ENCODE results near the gene BHLHA15. TPM values are rescaled to one million over a fixed set of nuclear protein-coding genes. Genes with fewer than 3 reads are reported as not detected.

BHLHA15 gene
- total and polyA plus RNA-seq, 9 of the 15 experiments (the other 6 are each of a cell fraction or from before 2014, with no cell fraction given), result 0.22 to 2.0 (median 1.1) TPM; not detected in 4

DNA sequence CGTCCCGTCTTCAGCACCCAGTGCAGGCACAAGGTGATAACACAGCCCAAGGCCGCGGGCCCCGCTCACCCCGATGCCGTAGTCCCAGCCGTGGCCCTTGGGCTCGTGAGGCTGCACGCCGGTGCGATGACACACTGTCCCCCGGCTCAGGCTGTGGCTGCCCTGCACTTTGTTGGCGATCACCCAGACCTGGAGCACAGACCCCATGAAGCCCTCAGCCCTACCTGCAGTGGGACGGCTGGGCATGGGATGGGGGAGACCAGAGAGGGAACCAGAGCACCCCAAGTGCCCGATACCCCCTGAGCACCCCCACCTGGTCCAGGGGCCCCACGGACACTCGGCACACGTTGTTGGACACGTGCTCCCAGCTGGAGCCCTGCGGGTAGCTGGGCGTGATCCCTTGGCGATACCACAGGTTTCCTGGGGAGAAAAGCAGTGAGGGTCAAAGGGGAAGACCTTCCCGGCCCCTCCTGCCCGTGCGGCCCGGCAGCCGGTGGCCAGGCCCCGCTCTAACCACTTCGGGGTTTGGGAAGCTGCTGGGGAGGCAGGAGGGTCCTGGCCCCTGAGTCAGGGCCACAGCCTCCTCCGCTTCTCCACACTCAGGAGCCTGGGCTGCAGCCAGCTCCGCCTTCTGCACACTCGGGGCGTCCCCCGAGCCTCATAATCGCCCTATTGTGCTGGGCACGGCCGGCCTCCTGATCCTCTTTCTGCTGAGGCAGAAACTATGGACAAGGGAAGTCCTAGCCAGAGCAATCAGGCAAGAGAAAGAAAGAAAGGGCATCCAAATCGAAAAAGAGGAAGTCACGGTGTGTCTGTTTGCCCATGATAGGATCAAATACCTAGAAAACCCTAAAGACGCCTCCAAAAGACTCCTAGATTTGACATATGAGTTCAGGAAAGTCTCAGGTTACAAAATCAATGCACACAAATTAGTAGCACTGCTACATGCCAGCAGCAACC lies 6.7 kb downstream of the BHLHA15 start (continued):
- TF ChIP-seq ETV5 (CRISPR knock-in tag; IDR thresholded peaks at IDR 0.05; ENCODE audit: low read depth) (no peak), MAZ (CRISPR knock-in tag; conservative IDR thresholded peaks at IDR 0.05 in 1 of 2, IDR thresholded peaks at IDR 0.05 in 1 of 2) (no peak), RHOXF2B (CRISPR knock-in tag; conservative IDR thresholded peaks at IDR 0.05) (no peak), RBM34 (IDR thresholded peaks at IDR 0.05; ENCODE audit: borderline replicate concordance, insufficient read depth, low read length) (no peak), ZNF347 (CRISPR knock-in tag; IDR thresholded peaks at IDR 0.05; ENCODE audit: low read depth) (no peak), IFI16 (CRISPR knock-in tag; IDR thresholded peaks at IDR 0.05) (no peak), MTF1 (CRISPR knock-in tag; IDR thresholded peaks at IDR 0.05; ENCODE audit: borderline replicate concordance) (no peak), TCF7 (IDR thresholded peaks at IDR 0.05; ENCODE audit: borderline replicate concordance) (no peak), KAT7 (CRISPR knock-in tag; IDR thresholded peaks at IDR 0.05; ENCODE audit: borderline replicate concordance) (no peak), ZBTB17 (CRISPR knock-in tag; IDR thresholded peaks at IDR 0.05) (no peak), ZNF146 (CRISPR knock-in tag; IDR thresholded peaks at IDR 0.05; ENCODE audit: unreplicated experiment) (no peak), ZBTB8A (IDR thresholded peaks at IDR 0.05; ENCODE audit: partially characterized antibody) (no peak), SREBF2 (CRISPR knock-in tag; IDR thresholded peaks at IDR 0.05) (no peak), ZNF143 (CRISPR knock-in tag; IDR thresholded peaks at IDR 0.05) (no peak), HDAC2 (IDR thresholded peaks at IDR 0.05) (peak; percentile 100), ZNF124 (CRISPR knock-in tag; IDR thresholded peaks at IDR 0.05) (no peak), ZNF75A (CRISPR knock-in tag; IDR thresholded peaks at IDR 0.05) (no peak), ZNF408 (CRISPR knock-in tag; IDR thresholded peaks at IDR 0.05; ENCODE audit: low read depth) (no peak), RB1 (IDR thresholded peaks at IDR 0.05; ENCODE audit: low read depth) (no peak; the same call in 1 of the 2 replicates), TEAD1 (CRISPR knock-in tag; IDR thresholded peaks at IDR 0.05) (0 out of 4 replicates have a peak, but pooled peaks of 1 of the 2 experiments have one; percentile 37)
- TF ChIP-seq, protein P1, sequence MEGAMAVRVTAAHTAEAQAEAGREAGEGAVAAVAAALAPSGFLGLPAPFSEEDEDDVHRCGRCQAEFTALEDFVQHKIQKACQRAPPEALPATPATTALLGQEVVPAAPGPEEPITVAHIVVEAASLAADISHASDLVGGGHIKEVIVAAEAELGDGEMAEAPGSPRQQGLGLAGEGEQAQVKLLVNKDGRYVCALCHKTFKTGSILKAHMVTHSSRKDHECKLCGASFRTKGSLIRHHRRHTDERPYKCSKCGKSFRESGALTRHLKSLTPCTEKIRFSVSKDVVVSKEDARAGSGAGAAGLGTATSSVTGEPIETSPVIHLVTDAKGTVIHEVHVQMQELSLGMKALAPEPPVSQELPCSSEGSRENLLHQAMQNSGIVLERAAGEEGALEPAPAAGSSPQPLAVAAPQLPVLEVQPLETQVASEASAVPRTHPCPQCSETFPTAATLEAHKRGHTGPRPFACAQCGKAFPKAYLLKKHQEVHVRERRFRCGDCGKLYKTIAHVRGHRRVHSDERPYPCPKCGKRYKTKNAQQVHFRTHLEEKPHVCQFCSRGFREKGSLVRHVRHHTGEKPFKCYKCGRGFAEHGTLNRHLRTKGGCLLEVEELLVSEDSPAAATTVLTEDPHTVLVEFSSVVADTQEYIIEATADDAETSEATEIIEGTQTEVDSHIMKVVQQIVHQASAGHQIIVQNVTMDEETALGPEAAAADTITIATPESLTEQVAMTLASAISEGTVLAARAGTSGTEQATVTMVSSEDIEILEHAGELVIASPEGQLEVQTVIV (CRISPR knock-in tag; IDR thresholded peaks at IDR 0.05; ENCODE audit: borderline replicate concordance), result no peak
- TF ChIP-seq, protein P2, sequence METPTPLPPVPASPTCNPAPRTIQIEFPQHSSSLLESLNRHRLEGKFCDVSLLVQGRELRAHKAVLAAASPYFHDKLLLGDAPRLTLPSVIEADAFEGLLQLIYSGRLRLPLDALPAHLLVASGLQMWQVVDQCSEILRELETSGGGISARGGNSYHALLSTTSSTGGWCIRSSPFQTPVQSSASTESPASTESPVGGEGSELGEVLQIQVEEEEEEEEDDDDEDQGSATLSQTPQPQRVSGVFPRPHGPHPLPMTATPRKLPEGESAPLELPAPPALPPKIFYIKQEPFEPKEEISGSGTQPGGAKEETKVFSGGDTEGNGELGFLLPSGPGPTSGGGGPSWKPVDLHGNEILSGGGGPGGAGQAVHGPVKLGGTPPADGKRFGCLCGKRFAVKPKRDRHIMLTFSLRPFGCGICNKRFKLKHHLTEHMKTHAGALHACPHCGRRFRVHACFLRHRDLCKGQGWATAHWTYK (CRISPR knock-in tag; IDR thresholded peaks at IDR 0.05), result no peak
- TF ChIP-seq, protein P3, sequence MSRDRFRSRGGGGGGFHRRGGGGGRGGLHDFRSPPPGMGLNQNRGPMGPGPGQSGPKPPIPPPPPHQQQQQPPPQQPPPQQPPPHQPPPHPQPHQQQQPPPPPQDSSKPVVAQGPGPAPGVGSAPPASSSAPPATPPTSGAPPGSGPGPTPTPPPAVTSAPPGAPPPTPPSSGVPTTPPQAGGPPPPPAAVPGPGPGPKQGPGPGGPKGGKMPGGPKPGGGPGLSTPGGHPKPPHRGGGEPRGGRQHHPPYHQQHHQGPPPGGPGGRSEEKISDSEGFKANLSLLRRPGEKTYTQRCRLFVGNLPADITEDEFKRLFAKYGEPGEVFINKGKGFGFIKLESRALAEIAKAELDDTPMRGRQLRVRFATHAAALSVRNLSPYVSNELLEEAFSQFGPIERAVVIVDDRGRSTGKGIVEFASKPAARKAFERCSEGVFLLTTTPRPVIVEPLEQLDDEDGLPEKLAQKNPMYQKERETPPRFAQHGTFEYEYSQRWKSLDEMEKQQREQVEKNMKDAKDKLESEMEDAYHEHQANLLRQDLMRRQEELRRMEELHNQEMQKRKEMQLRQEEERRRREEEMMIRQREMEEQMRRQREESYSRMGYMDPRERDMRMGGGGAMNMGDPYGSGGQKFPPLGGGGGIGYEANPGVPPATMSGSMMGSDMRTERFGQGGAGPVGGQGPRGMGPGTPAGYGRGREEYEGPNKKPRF (IDR thresholded peaks at IDR 0.05; ENCODE audit: low read depth, low read length), result no peak

Measured in K562 (cell line).